HUES6 (cell line): ENCODE measurements around the gene PREPL.

ENCODE experiments used
- H3K27ac ChIP-seq: 2 replicates; pipeline ENCODE4 v1.7.0; 2013; ENCODE audit warnings: low read depth, mild to moderate bottlenecking, low read length, inconsistent platforms
- H3K27me3 ChIP-seq: 2 replicates; pipeline ENCODE4 v1.6.1; 2013; ENCODE audit warnings: low read length; ENCODE audit not compliant: control insufficient read depth, insufficient read depth
- H3K36me3 ChIP-seq: 2 replicates; pipeline ENCODE4 v1.6.1; 2013; ENCODE audit warnings: low read length; ENCODE audit not compliant: control insufficient read depth, insufficient read depth
- H3K4me1 ChIP-seq: 2 replicates; pipeline ENCODE4 v1.6.1; 2013; ENCODE audit warnings: low read length; ENCODE audit not compliant: control insufficient read depth, insufficient read depth
- H3K4me3 ChIP-seq: 2 replicates; pipeline ENCODE4 v1.5.1; 2013; ENCODE audit warnings: low read depth, low read length
- H3K9ac ChIP-seq: one replicate; pipeline ENCODE4 v1.6.1; 2013; ENCODE audit warnings: mild to moderate bottlenecking, low read length
- H3K9me3 ChIP-seq: 2 replicates; pipeline ENCODE4 v1.6.1; 2013; ENCODE audit warnings: low read depth, low read length; ENCODE audit not compliant: control insufficient read depth, insufficient read depth

The PREPL gene

GRCh38 chr2:44295633-44296359, 65.5 kb downstream of the PREPL start:
- Histone ChIP-seq H3K9ac (no peak overlapping the region), H3K4me3 (no peak overlapping the region), H3K27ac (no peak overlapping the region), H3K4me1 (peaks cover 10% of the 10 kb centered on the region), H3K27me3 (no peaks in the 10 kb centered on the region), H3K36me3 (no peaks in the 10 kb centered on the region), H3K9me3 (no peaks in the 10 kb centered on the region)

- Histone ChIP-seq H3K4me1 (peaks cover 10% of the 10 kb centered on the region), H3K9ac (no peak overlapping the region), H3K27ac (no peak overlapping the region), H3K9me3 (no peaks in the 10 kb centered on the region), H3K27me3 (no peaks in the 10 kb centered on the region), H3K36me3 (no peaks in the 10 kb centered on the region), H3K4me3 (no peak overlapping the region)
Observed at GRCh38 chr2:44295113-44295512, 66.2 kb downstream of the PREPL start.

GRCh38 chr2:44291281-44292248, 69.7 kb downstream of the PREPL start:
- H3K4me1 ChIP-seq: peaks cover 10% of the 10 kb centered on the region
- no peak overlapping the region for H3K9ac ChIP-seq
- no peaks in the 10 kb centered on the region for H3K27me3 ChIP-seq
- H3K36me3 ChIP-seq: no peaks in the 10 kb centered on the region
- no peak overlapping the region for H3K4me3 ChIP-seq
- H3K9me3 ChIP-seq: no peaks in the 10 kb centered on the region
- no peak overlapping the region for H3K27ac ChIP-seq

GRCh38 chr2:44290261-44290660, 71.0 kb downstream of the PREPL start:
- H3K9me3 ChIP-seq: no peaks in the 10 kb centered on the region
- no peak overlapping the region for H3K9ac ChIP-seq
- H3K4me3 ChIP-seq: no peak overlapping the region
- H3K27ac ChIP-seq: no peak overlapping the region
- H3K36me3 ChIP-seq: no peaks in the 10 kb centered on the region
- H3K4me1 ChIP-seq: peaks cover 6% of the 10 kb centered on the region
- H3K27me3 ChIP-seq: no peaks in the 10 kb centered on the region

GRCh38 chr2:44286884-44287638, 74.2 kb downstream of the PREPL start:
- Histone ChIP-seq H3K9me3 (no peaks in the 10 kb centered on the region), H3K4me3 (no peak overlapping the region), H3K27ac (no peak overlapping the region)

GRCh38 chr2:44286119-44286883, 75.0 kb downstream of the PREPL start:
- Histone ChIP-seq H3K9ac (no peak overlapping the region), H3K9me3 (no peaks in the 10 kb centered on the region), H3K36me3 (no peaks in the 10 kb centered on the region), H3K27ac (no peak overlapping the region), H3K4me1 (peaks cover 2% of the 10 kb centered on the region), H3K4me3 (no peak overlapping the region), H3K27me3 (no peaks in the 10 kb centered on the region)

More at GRCh38 chr2:44286884-44287638, 74.2 kb downstream of the PREPL start:
- H3K36me3 ChIP-seq: no peaks in the 10 kb centered on the region
- H3K9ac ChIP-seq: no peak overlapping the region
- H3K27me3 ChIP-seq: no peaks in the 10 kb centered on the region
- peaks cover 6% of the 10 kb centered on the region for H3K4me1 ChIP-seq

GRCh38 chr2:44285174-44285573, 76.1 kb downstream of the PREPL start:
- Histone ChIP-seq H3K27ac (no peak overlapping the region), H3K9me3 (no peaks in the 10 kb centered on the region), H3K4me3 (no peak overlapping the region), H3K4me1 (no peaks in the 10 kb centered on the region), H3K9ac (no peak overlapping the region), H3K27me3 (no peaks in the 10 kb centered on the region), H3K36me3 (no peaks in the 10 kb centered on the region)

GRCh38 chr2:44283116-44283666, 78.1 kb downstream of the PREPL start:
- H3K27ac ChIP-seq: no peak overlapping the region
- no peak overlapping the region for H3K9ac ChIP-seq
- H3K27me3 ChIP-seq: no peaks in the 10 kb centered on the region
- H3K36me3 ChIP-seq: no peaks in the 10 kb centered on the region
- no peaks in the 10 kb centered on the region for H3K4me1 ChIP-seq
- no peaks in the 10 kb centered on the region for H3K9me3 ChIP-seq
- H3K4me3 ChIP-seq: no peak overlapping the region

GRCh38 chr2:44280869-44281268, 80.4 kb downstream of the PREPL start:
- no peak overlapping the region for H3K4me3 ChIP-seq
- no peaks in the 10 kb centered on the region for H3K9me3 ChIP-seq
- H3K4me1 ChIP-seq: no peaks in the 10 kb centered on the region
- H3K36me3 ChIP-seq: no peaks in the 10 kb centered on the region
- no peak overlapping the region for H3K27ac ChIP-seq
- no peak overlapping the region for H3K9ac ChIP-seq
- no peaks in the 10 kb centered on the region for H3K27me3 ChIP-seq

GRCh38 chr2:44277541-44277940, 83.8 kb downstream of the PREPL start:
- Histone ChIP-seq H3K27me3 (no peaks in the 10 kb centered on the region), H3K4me1 (no peaks in the 10 kb centered on the region), H3K36me3 (no peaks in the 10 kb centered on the region), H3K9ac (no peak overlapping the region), H3K4me3 (no peak overlapping the region), H3K9me3 (no peaks in the 10 kb centered on the region), H3K27ac (no peak overlapping the region)
